NCI-H460 (cell line): ENCODE data around the gene EPS8L2. TPM values are rescaled to one million over a fixed set of nuclear protein-coding genes. Genes with fewer than 3 reads are reported as not detected.
A peak's percentile ranks its signal among the peaks of the same experiment; 100 is the strongest.
"Not testable (repeated sequence)": the region's sequence is repeated elsewhere in the genome, so short reads cannot be mapped to it uniquely, and the experiment has no call there.

Source experiments
- DNase-seq: peaks from one replicate; pipeline ENCODE4 v3.0.0-alpha.2; 2016; ENCODE audit warnings: low read depth; ENCODE audit errors: extremely low read depth
- total RNA-seq: library from RNA; depleted of rRNA; stranded (reverse); fragments of >200 nt; shearing (Covaris generic); gene quantifications from 2 replicates; pipeline ENCODE4 v1.2.3, GENCODE V29; 2014

EPS8L2 gene
- total RNA-seq, 1 experiment from 2014 or later: 12.8 TPM

GRCh38 chr11:723120-723883, 17.3 kb downstream of the EPS8L2 start:
- DNase-seq: no peak

- DNase-seq: no peak
Measured at GRCh38 chr11:724049-724777, 18.2 kb downstream of the EPS8L2 start.

- no peak for DNase-seq
Measured at GRCh38 chr11:724778-725386, 18.9 kb downstream of the EPS8L2 start.

GRCh38 chr11:725624-726202, 19.7 kb downstream of the EPS8L2 start:
- DNase-seq: no peak

- DNase-seq: no peak
Measured at GRCh38 chr11:726278-727220, 20.5 kb downstream of the EPS8L2 start.

GRCh38 chr11:727281-727701, 21.3 kb downstream of the EPS8L2 start:
- no peak for DNase-seq

GRCh38 chr11:727859-728748, 22.1 kb downstream of the EPS8L2 start:
- DNase-seq: peak; percentile 65

- DNase-seq: no peak
Measured at GRCh38 chr11:728901-729491, 23.0 kb downstream of the EPS8L2 start.

- no peak for DNase-seq
Measured at GRCh38 chr11:729492-730074, 23.6 kb downstream of the EPS8L2 start.

- DNase-seq: no peak
Measured at GRCh38 chr11:733072-733471, 27.0 kb downstream of the EPS8L2 start.

GRCh38 chr11:734541-734940, 28.5 kb downstream of the EPS8L2 start:
- DNase-seq: not testable (repeated sequence)

GRCh38 chr11:737366-737765, 31.3 kb downstream of the EPS8L2 start:
- no peak for DNase-seq

- not testable (repeated sequence) for DNase-seq
Measured at GRCh38 chr11:737899-738298, 31.9 kb downstream of the EPS8L2 start.

GRCh38 chr11:742156-742546, 36.1 kb downstream of the EPS8L2 start:
- no peak for DNase-seq

- DNase-seq: no peak
Measured at GRCh38 chr11:742571-743201, 36.7 kb downstream of the EPS8L2 start.

GRCh38 chr11:745428-745827, 39.4 kb downstream of the EPS8L2 start:
- DNase-seq: no peak

- DNase-seq: no peak
Measured at GRCh38 chr11:746289-747157, 40.5 kb downstream of the EPS8L2 start.
